NOMO-1 treated with DMSO at 0.1 percent for 48 hours (cell line): Measurements from ENCODE around the gene FAM72B.
"Not testable (repeated sequence)": the region's sequence is repeated elsewhere in the genome, so short reads cannot be mapped to it uniquely, and the experiment has no call there.

ENCODE experiments used
- DNase-seq: peaks from one replicate; lab custom pipeline; 2025; ENCODE audit not compliant: unreplicated experiment; lab: John Stamatoyannopoulos, UW

The FAM72B gene

DNA sequence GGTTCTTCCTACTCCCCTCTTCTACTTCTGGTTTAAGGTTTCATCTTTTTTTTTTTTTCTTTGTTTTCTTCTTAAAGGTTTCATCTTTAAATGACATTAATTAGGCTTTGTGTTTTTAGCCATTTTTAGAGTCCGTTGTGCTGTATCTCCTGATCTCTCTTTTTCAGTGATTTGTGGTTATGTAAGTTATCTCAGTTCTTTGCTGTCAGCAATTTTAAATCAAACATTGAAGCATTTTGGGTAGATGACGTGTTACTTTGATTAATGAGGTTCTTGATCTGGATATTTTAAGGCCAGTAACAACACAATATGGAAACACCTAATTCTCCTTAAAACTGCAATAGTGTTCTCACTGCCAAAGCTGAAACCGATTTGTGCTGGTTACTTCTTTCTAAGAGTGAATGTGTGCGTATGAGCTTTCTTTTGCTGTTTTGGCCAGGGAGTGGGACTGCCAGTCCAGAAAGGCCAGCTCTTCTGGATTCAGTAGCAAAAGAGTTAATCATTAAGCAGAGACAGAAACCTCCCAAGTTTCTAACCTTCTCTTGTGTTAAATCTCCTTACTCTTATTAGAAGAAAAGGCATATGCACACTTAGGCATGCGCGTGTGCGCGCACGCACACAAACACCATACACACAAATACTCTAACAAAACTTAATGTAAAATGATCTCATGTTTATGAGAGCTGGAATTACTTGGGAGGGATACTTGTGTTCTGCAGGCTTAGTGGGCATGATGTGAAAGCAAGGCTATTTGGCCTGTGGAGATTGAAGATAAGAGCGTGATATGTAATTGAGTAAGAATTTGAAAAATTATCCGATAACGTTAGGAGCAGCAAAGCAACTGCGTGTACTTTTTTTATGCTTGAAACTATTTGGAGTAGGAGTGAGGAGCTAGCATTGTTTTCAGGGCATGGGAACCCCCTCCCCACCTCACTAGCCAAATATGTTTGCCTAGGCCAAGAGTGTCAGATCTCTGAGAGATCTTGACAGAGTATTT lies 17.1 kb upstream of the FAM72B start:
- not testable (repeated sequence) for DNase-seq

DNA sequence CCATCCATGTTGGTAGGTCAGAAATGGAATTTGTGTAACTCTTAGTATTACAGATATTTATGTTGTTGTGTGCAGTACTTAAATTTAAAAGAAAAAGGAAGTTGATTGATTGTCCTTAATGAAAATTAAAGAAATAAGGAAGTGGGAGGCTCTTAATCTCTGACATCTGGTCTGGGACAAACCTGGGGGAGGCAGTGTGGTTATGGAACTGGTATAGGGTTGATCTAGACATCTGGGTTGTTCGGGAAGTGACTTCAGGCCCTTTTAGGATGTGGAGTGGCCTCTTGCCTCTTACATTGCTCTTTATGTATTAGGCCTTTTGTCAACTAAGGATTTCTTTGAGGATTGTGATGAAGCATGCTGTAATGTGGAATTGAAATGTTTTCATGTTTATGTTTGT lies 16.1 kb upstream of the FAM72B start:
- not testable (repeated sequence) for DNase-seq

DNA sequence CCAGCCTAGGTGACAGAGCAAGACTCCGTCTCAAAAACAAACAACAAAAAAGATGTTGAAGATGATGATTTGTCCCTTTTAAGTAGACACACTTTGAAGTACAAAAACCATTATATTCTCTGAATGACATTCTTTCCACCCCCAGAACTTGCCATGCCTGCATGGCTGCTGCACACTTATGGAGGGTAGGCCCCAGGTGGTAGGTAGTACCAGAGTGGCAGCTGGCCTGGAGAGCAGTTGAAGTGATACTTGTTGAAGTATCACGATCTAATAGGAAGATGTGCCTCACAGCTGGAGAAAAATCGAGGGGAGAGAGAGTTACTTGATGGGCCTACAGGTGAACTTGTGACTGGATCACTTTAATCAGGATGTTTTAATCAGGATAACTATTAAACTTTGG lies 15.6 kb upstream of the FAM72B start:
- not testable (repeated sequence) for DNase-seq

DNA sequence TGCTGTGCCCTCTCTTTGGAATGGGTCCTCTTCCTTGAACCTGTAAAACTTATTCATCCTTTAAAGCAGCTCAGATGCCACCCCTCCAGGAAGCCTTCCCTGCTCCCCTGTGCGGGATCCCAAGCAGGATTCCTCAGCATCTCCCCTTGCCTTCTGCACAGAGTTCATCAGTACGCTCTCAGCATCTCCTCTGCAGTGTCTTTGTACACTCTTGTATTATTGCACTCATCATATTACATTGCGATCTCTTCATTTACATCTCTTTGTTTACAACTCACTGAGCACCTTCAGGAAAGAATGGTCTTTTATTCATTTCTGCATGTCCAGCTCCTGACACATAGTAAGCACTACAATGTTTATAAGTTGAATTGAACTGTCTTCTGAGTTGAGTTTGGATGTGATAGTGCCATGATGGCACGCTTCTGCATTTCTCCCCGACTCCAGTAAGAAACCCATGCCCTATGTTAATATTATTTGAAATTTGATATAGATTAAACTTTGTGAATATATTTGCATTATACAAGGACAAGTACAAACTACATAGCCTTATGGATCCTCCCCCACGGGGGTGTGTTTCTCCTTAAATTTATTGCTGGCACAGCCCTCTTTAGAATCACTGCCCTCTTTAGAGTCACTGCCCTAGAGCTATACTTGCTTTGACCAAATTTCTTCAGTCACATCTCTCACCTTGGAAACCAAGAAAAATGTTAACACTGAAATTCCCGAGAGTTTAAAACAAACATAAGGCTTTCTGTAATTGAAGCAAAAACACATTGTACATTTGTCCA lies 13.1 kb upstream of the FAM72B start:
- not testable (repeated sequence) for DNase-seq

DNA sequence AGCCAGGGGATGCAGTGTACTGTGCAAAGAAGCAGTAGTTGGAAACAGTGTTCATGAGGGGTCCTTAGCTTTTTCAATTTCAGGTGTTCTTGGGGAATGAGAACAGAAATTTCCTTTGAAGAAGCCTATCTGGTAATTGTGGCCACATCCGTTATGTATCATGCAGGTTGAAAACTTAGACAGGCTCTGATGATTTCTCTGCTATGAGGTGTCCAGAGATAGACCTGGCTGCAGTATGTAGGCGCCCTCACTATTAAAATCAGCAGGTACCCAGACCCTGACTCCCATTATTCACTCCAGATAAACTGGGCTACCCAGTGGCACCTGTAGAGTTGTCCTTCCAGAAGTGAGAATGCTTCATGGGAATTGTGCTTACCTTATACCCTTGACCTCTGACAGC lies 8.4 kb upstream of the FAM72B start:
- not testable (repeated sequence) for DNase-seq

DNA sequence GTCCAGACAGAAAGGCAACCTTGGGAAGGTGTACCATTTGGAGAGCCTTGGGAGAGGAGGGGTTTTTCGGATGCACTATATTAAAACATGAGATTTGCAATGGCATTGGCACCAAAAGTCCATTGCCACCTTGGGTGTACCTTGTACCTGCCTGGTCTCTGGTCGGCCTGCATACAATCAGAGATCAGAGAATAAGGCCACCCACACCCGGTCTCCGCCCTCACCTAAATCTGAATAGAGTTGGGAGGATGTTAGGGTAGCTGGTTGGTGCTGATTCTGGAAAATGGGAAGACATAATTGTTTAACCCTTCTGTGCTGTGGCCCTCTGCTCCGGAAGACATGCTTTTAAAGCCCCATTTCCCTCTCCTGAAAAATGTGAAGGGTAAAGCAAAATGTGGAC lies 3.8 kb upstream of the FAM72B start:
- not testable (repeated sequence) for DNase-seq

DNA sequence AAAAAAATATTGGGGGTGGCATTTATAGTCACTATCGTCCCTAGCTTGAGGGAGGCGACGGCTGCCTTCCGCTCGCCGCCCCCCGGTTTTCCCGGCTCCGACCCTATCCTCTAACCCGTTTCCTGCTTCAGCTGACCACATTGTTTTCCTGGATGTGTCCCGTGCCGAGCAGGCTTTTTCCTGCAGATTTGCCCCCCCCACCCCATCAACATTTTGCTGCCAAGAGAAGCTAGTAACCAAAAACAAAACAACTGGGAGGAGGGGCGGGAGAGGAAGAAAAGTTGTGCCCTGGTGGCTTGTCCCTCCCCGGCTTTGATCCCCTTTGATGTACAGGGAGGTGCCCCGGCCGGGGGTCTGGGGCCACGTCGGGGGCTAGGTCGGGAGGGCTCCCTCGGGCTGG lies 2.1 kb upstream of the FAM72B start:
- DNase-seq = not testable (repeated sequence)

DNA sequence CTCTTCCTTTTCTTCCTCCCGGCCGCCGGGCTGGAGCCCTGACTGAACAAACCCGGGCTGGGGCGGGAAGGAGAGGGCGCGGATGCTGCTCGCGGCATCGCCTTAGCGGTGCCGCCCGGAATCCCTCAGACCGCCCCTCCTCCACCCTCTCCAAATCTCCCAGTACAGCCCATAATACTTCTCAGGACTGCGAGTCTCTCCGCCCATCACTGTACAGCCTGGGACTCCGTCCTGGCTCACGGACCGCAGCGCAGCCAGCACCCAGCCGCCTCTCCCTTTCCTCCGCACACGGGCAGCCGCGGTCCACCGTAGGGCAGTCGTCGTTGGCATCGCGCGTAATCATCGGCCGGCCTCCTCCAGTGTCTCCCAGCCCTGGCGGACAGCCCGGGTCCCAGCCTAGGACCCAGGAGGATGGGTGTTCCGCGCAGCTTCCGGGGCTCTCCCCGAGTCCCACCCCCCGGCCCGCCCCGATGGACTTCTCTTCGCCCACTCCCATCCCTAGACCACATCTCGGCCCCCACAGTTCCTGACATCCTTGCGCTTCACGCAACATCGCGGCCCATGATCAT lies 1.1 kb upstream of the FAM72B start:
- DNase-seq = not testable (repeated sequence)

DNA sequence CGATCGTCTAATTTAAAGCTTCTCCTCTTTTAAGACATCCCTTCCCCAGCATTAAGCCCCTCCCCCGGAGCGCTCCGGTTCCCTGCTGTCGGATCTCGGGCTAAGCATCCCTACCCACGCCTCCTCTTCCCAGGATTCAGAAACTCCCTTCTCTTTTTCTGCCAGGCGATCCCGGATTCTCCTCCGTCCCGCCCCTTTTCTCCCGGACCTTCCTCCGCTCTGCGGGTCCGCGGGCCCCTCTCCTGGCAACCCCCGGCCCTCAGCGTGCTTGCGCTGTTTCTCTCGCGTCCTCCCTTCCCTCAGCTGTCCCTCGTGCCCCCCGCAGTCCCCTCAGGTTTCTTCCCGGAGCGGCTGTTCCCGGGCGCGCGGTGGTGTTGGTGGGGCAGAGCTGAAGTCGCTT lies 273 bp downstream of the FAM72B start:
- DNase-seq = not testable (repeated sequence)

DNA sequence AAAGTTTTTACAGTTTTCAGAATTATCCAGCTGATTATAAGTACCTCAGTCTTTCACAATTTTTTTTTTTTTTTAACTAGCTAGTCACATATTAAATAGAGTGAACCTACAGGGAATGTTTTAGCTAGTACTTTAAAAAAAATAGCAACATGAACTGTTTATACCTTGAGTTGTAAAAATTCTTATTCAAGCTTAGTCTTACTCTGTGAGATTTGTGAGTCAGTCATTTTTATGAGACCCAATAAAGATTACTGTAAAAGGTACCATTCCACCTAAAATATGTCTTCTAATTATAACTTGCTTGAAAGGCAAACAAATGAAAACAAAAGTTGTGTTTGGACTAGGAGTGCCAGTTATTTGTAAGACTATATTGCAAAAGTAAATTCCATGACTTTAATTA lies 5.9 kb downstream of the FAM72B start:
- DNase-seq = not testable (repeated sequence)

DNA sequence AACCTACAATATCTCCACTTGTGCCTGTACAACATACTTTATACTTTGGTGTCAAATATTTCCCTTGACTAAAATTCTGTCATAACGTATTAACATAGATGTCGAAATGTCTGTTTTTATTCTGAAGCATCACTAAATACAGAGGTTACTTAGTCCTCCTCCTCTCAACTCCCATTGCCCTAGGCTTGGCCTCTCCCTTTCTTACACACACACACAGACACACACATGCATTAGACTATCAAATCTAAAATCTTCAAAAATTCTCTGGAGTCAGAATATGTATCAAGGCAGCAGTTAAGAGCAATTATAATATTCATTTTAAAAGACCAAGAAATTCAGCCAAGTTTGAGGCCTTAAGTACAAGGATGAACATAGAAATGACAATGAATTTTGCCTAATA lies 7.5 kb downstream of the FAM72B start:
- not testable (repeated sequence) for DNase-seq

DNA sequence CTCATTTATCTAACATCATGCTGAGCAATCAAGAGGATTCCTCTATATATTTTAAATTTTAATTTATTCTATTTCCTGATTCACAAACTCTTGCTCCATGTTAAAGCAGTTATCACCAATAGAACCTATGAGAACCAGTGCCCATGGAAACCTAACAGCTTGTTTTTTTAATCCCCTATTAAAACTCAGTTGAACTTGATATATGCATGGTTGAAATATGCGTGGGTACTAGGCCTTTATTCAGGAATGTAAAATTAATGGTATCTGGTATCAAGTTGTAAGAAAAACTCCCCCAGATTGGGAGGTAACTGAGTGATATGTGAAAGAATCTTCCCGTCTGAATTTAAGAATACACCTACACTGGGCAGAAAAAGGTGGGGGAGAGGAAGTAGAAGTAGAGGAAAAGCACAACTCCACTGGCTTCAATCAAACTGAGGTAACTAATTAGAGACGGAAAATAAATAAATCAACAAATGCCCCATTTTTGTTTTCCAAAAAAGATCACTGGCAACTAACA lies 15.9 kb downstream of the FAM72B start:
- not testable (repeated sequence) for DNase-seq

DNA sequence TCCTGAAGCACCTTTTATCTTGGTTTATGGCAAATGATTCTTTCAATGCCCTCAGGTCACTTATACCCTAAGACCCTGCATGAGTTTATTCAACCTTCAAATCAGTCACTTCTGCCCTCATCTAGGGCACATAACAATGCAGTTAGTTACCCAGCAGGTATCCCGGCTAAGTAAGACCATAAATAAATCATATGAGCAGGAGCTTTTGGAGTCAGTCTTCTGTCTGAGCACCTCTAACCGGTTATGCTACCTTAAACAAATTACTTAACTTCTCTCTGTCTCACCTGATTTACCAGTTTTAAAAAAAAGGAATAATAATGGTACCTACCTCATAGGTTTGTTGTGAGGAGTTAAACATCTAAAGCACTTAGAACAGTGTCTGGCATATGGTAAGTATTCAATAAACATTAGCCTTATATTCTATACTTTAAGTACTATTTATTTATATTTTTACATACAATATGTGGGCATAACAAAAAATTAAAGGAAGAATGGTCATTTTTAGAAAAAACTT lies 16.9 kb downstream of the FAM72B start:
- not testable (repeated sequence) for DNase-seq

DNA sequence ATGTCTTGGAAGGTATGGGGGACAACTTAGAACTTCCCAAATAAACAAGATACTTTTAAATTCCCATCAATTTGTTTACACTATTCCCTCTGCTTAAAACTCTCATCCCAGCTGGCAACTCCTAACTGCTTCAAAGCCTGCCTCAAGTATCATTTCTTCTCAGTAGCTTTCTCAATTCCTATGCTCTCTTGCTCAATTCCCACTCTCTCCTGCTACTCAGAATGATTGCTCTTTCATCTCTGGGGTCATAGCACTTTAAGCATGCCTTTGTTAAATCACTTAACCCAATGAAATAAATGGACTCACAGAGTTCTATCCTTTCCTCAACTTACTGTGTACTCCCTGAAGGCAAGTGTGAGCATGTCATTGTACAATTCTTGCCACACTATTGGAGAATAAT lies 18.8 kb downstream of the FAM72B start:
- peak; percentile 42 for DNase-seq

DNA sequence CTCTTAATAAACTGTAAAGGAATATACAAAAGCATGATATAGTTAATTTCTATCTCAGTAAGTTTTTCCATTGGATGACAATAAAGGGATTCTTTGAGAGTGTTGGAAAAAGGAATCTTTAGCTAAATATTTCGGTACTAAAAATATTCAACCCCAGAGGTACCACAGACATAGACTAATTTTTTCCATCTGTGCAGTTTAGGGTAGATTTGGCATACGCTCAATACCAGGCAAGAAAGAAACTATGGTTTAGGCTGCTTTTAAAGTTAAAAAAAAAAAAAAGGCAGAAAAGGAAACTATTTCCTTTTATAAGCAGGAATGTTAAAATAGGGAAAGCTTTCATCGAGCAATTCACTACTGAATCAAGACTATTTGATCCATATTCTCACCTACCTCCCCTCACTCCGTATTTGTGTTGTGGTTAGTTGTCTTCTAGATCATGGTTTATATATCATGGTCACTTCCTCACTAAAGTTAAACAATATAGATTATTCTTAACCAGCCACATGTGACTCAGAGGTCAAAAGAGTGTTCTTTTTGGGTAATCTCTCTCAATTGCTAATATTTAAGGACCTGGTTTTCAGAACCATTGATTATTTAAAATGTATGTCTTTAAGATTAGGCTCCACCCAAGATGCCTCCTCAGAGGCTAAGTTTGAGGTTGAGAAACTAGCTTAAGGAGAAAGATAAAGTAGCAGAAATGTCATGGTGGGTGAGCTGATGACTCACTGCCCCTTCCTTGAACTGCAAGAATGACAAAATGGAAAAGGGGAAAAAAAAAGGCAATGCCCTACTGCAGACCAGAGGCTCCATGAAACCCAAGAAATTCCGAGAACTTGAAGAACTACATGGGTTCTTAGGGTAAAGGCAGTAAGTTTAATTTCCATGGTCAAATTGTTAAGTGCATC lies 20.0 kb downstream of the FAM72B start:
- DNase-seq = peak; percentile 35

DNA sequence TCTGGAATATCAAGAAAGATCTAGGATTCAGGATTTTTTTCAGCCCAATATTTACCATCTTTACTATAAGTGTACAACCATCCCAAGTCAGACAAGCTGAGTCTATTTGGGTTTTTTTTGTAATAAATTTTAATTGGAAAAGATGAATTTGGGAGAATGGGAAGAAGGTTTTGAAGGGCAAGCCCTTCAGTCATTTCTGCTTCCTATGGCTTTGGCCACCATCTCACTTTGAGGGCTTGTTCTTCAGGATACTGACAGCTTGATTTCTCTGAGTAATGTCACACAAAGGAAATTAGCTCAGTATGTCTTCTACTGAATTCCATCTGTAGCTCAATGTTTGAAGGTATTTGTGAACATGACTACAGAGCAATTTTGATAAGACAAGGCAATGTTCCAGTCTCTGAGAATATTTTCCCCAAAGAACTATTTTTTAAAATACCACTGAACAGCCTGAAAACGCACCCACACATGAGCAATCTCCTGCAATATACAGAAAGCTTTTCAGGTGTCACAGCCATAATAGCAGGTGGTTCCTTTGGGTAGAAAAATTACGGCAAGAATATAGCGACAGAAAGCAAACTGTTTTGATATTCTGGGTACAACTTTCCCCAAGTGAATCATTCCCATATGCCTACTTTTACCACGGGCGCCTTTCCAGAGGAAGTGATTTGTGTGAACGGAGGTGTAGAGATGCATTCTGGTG lies 22.8 kb downstream of the FAM72B start:
- DNase-seq = not testable (repeated sequence)

DNA sequence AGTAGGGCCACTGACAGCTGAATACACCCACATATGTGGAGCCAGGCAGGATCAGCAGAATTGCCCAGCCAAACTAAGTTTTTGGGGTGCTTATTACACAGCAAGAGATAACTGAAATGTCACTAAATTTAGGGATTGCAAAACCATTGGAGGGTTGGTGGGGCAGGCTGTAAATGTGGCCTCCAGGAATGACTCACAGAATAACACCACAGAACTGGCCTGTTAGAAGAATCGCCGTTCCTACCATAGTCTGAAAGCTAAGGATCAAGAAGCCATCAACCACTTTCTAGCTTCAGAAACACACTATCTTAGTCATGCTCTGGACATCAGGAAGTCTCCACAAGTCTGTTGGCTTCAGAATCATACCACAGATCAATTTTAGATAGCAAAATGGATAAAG lies 24.0 kb downstream of the FAM72B start:
- DNase-seq = peak; percentile 44

DNA sequence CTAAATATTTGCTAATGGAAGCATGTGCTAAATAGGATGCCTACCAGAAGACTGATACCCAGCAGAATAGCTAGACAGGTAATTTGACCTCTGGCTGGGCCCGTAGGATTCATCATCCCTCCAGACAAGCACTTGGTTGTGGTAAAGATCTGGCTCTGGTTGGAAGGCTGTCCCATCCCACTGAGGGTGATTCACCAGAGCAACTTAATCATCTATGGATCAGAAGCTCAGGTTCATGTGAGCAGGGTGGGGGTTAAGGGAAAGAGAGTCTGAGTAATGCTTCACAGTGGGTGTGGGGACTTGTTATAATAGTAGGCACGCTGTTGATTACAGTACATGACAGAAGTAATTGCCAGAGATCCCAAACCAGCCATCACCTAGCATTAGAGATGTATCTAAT lies 26.5 kb downstream of the FAM72B start:
- not testable (repeated sequence) for DNase-seq

DNA sequence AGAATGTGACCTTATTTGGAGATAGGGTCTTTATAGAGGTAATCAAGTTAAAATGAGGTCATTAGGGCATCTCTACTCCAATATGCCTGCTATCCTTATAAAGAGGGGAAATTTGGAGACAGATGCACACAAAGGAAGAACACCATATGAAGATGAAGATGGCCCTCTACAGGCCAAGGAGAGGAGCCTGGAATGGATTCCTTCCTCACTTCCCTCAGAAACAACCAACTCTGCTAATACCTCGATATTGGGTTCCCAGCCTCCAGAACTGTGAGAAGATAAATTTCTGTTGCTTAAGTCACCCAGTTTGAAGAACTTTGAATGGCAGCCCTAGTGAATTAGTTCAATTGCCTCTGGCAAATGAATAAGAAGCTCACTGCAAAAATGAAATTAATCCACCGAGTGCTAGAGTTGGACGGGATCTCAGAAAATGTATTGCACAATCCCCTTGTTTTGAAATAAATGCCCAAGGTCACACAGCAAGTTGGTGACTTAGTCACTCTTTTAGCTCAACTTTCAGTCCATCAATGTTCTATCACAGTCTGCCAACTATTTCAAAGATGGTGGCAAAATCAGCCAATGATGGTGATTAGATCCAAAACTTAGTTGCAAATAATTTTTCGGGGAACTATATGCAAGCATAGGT lies 27.1 kb downstream of the FAM72B start:
- not testable (repeated sequence) for DNase-seq
